HL-60 (cell line): ENCODE results near the gene LFNG.

ENCODE experiments used
- GABPA ChIP-seq: IDR thresholded peaks from 2 replicates; pipeline ENCODE4 v1.6.1; 2012; ENCODE audit warnings: low read depth
- POLR2AphosphoS5 ChIP-seq: IDR thresholded peaks from 2 replicates; pipeline ENCODE4 v1.6.1; 2012; ENCODE audit warnings: low read depth
- TF ChIP-seq, protein P1 (sequence below): IDR thresholded peaks from one replicate; pipeline ENCODE4 v1.5.1; 2011; ENCODE audit warnings: low read length, control low read depth, inconsistent platforms; ENCODE audit not compliant: insufficient read depth
- TF ChIP-seq, protein P2 (sequence below): IDR thresholded peaks from 2 replicates; pipeline ENCODE4 v1.6.1; 2012; ENCODE audit warnings: low read depth; ENCODE audit not compliant: insufficient replicate concordance

DNA sequence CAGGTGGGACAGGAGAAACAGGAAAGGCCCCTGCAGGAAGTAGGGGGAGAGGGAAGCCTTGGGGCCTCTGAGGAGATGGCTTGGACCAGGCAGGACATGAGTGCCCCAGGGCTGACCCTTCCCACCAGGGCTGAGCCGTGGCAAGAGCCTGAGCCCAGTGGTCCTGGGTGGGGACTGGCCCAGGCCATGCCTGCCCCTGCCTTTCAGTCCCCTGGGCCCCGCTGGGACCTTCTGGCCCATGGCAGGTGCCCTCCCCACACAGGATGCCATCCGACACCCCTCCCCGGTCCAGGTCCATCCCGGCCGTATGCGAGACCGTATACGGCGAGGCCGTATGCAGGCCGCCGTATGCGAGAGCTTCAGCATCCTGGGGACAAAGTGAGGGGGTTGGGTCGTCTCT, 45.4 kb upstream of the LFNG start:
- TF ChIP-seq, protein P1, sequence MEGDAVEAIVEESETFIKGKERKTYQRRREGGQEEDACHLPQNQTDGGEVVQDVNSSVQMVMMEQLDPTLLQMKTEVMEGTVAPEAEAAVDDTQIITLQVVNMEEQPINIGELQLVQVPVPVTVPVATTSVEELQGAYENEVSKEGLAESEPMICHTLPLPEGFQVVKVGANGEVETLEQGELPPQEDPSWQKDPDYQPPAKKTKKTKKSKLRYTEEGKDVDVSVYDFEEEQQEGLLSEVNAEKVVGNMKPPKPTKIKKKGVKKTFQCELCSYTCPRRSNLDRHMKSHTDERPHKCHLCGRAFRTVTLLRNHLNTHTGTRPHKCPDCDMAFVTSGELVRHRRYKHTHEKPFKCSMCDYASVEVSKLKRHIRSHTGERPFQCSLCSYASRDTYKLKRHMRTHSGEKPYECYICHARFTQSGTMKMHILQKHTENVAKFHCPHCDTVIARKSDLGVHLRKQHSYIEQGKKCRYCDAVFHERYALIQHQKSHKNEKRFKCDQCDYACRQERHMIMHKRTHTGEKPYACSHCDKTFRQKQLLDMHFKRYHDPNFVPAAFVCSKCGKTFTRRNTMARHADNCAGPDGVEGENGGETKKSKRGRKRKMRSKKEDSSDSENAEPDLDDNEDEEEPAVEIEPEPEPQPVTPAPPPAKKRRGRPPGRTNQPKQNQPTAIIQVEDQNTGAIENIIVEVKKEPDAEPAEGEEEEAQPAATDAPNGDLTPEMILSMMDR, result no peak
- TF ChIP-seq POLR2AphosphoS5 (no peak), GABPA (no peak)
- TF ChIP-seq, protein P2, sequence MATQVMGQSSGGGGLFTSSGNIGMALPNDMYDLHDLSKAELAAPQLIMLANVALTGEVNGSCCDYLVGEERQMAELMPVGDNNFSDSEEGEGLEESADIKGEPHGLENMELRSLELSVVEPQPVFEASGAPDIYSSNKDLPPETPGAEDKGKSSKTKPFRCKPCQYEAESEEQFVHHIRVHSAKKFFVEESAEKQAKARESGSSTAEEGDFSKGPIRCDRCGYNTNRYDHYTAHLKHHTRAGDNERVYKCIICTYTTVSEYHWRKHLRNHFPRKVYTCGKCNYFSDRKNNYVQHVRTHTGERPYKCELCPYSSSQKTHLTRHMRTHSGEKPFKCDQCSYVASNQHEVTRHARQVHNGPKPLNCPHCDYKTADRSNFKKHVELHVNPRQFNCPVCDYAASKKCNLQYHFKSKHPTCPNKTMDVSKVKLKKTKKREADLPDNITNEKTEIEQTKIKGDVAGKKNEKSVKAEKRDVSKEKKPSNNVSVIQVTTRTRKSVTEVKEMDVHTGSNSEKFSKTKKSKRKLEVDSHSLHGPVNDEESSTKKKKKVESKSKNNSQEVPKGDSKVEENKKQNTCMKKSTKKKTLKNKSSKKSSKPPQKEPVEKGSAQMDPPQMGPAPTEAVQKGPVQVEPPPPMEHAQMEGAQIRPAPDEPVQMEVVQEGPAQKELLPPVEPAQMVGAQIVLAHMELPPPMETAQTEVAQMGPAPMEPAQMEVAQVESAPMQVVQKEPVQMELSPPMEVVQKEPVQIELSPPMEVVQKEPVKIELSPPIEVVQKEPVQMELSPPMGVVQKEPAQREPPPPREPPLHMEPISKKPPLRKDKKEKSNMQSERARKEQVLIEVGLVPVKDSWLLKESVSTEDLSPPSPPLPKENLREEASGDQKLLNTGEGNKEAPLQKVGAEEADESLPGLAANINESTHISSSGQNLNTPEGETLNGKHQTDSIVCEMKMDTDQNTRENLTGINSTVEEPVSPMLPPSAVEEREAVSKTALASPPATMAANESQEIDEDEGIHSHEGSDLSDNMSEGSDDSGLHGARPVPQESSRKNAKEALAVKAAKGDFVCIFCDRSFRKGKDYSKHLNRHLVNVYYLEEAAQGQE, result no peak
